Body of pancreas (tissue), 4 donors: ENCODE data around the gene COL6A2. TPM values are rescaled to one million over a fixed set of nuclear protein-coding genes. Genes with fewer than 3 reads are reported as not detected.
"Not testable (repeated sequence)": the region's sequence is repeated elsewhere in the genome, so short reads cannot be mapped to it uniquely, and the experiment has no call there.

ENCODE experiments used
- ATAC-seq: fragments of 150-250 bp; one replicate; pipeline ENCODE4 v1.9.1; 2016
- DNase-seq, 4 donors: peaks; one replicate each; pipeline ENCODE4 v3.0.0-alpha.2; 2019
- H3K27ac ChIP-seq, 4 donors: fragments of 200-600 bp; sonication (generic); 1 replicate in 3 of 4; 2 replicates in 1 of 4; pipeline versions ENCODE4 v1.5.1 to v1.6.1; 2016 to 2019; ENCODE audit warnings: mild to moderate bottlenecking in 1 of 4, mixed read lengths in 1 of 4, moderate library complexity in 1 of 4
- H3K27me3 ChIP-seq, 2 donors: fragments of 200-600 bp; sonication (generic); one replicate each; pipeline ENCODE4 v1.6.0; 2016; ENCODE audit warnings: mild to moderate bottlenecking in 1 of 2
- H3K36me3 ChIP-seq, 2 donors: fragments of 200-600 bp; sonication (generic); replicated peaks in 1 of 2; 2 replicates each; pipeline ENCODE4 v1.5.1; 2016; ENCODE audit warnings: low read depth in 2 of 2; ENCODE audit not compliant: insufficient read depth in 1 of 2
- H3K4me1 ChIP-seq: fragments of 200-600 bp; sonication (generic); one replicate; pipeline ENCODE4 v1.6.0; 2016
- H3K4me3 ChIP-seq, 2 donors: fragments of 200-600 bp; sonication (generic); 1 replicate in 1 of 2; 2 replicates in 1 of 2; pipeline ENCODE4 v1.5.1; 2016 to 2019
- H3K9me3 ChIP-seq, 3 donors: fragments of 200-600 bp; sonication (generic); 1 replicate in 2 of 3; 2 replicates in 1 of 3; pipeline ENCODE4 v1.5.1; 2016
- POLR2A ChIP-seq, 3 donors: fragments of 450-650 bp; IDR thresholded peaks; one replicate each; pipeline ENCODE4 v1.6.1; 2016; ENCODE audit warnings: antibody characterized with exemption in 3 of 3, mild to moderate bottlenecking in 2 of 3
- WGBS, 2 donors: methylation state at CpG; one replicate each; pipeline ENCODE4 v1.1.5; 2017; 5-methylcytosine and 5-hydroxymethylcytosine counted together
- intact Hi-C: fragments of 100-400 bp; cut with DNase I; formaldehyde crosslinking; loops from one replicate; pipeline ENCODE4 v1.15.1; 2023
- total RNA-seq, 2 donors: library from RNA; depleted of rRNA; stranded (reverse); fragments of >200 nt; gene quantifications; one replicate each; pipeline ENCODE4 v1.1.0, GENCODE V29; 2016
- TF ChIP-seq, protein P1 (sequence below), 7 experiments: fragments of 450-650 bp in 4 of 7; fragments of 200-600 bp in 3 of 7; sonication (generic) in 3 of 7; IDR thresholded peaks; one replicate each; pipeline ENCODE4 v1.5.1; 2016 to 2019; ENCODE audit warnings: antibody characterized with exemption in 7 of 7

The COL6A2 gene
- total RNA-seq, 2 donors from 2014 or later = 72.1 to 339 TPM

GRCh38 chr21:46147429-46147828 lies 49.5 kb downstream of the COL6A2 start:
- WGBS, 2 donors = 74 to 78% methylated on average over 9 to 12 of the region's 12 CpGs
- H3K27ac ChIP-seq, H3K4me1 ChIP-seq, H3K36me3 ChIP-seq, ATAC-seq, H3K4me3 ChIP-seq, intact Hi-C loops, H3K9me3 ChIP-seq, H3K27me3 ChIP-seq: not testable (repeated sequence)
- peak in 2 of 4 donors; percentile 22 to 55 for DNase-seq
- TF ChIP-seq, protein P1, sequence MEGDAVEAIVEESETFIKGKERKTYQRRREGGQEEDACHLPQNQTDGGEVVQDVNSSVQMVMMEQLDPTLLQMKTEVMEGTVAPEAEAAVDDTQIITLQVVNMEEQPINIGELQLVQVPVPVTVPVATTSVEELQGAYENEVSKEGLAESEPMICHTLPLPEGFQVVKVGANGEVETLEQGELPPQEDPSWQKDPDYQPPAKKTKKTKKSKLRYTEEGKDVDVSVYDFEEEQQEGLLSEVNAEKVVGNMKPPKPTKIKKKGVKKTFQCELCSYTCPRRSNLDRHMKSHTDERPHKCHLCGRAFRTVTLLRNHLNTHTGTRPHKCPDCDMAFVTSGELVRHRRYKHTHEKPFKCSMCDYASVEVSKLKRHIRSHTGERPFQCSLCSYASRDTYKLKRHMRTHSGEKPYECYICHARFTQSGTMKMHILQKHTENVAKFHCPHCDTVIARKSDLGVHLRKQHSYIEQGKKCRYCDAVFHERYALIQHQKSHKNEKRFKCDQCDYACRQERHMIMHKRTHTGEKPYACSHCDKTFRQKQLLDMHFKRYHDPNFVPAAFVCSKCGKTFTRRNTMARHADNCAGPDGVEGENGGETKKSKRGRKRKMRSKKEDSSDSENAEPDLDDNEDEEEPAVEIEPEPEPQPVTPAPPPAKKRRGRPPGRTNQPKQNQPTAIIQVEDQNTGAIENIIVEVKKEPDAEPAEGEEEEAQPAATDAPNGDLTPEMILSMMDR (IDR thresholded peaks at IDR 0.05) = peak in 4 of 7 experiments; percentile 5 to 31 (median 26)

DNA sequence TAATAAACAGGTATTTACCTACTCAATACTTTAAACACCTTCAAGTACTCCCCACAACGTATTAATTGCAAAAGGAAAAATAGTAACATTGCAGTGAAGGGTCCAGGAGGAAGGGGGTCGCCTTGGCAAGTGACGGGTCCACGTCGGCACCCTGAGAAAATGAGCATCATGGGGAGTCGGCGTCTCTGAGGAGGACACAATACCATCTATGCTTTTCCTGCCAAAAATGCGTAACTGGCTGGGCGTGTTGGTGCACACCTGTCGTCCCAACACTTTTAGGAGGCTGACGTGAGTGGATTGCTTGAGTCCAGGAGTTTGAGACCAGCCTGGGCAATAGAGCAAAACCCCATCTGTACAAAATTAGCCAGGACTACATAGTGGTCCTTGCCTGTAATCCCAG lies 50.2 kb downstream of the COL6A2 start:
- WGBS, 2 donors = 76 to 80% methylated on average over 11 of the region's 11 CpGs
- Histone ChIP-seq H3K27me3 (no peaks in the 10 kb centered on the region), H3K4me1 (peaks cover 12% of the 10 kb centered on the region), H3K9me3 (no peaks in the 10 kb centered on the region), H3K36me3 (no peaks in the 10 kb centered on the region), H3K27ac (no peak overlapping the region), H3K4me3 (no peak overlapping the region)
- intact Hi-C loops = no loop called here
- TF ChIP-seq POLR2A (IDR thresholded peaks at IDR 0.05) = no peak
- TF ChIP-seq, protein P1 (IDR thresholded peaks at IDR 0.05) = no peak
- no peak for ATAC-seq
- DNase-seq = no peak

- peak in 1 of 4 donors; percentile 3 for DNase-seq
- Histone ChIP-seq H3K4me3 (no peak overlapping the region), H3K36me3 (no peaks in the 10 kb centered on the region), H3K9me3 (no peaks in the 10 kb centered on the region), H3K27me3 (no peaks in the 10 kb centered on the region), H3K4me1 (peaks cover 14% of the 10 kb centered on the region), H3K27ac (no peak overlapping the region)
- 62 to 74% methylated on average over 21 to 22 of the region's 22 CpGs for WGBS, 2 donors
- no peak for ATAC-seq
- TF ChIP-seq POLR2A (IDR thresholded peaks at IDR 0.05) = no peak
- TF ChIP-seq, protein P1 (IDR thresholded peaks at IDR 0.05) = no peak
- intact Hi-C loops = no loop called here
Measured at GRCh38 chr21:46149205-46149901, 51.4 kb downstream of the COL6A2 start.

GRCh38 chr21:46150073-46150472 lies 52.2 kb downstream of the COL6A2 start:
- ATAC-seq = no peak
- peak in 2 of 4 donors; percentile 3 to 8 for DNase-seq
- Histone ChIP-seq H3K9me3 (no peaks in the 10 kb centered on the region), H3K27ac (no peak overlapping the region), H3K4me3 (no peak overlapping the region), H3K27me3 (no peaks in the 10 kb centered on the region), H3K4me1 (peaks cover 14% of the 10 kb centered on the region), H3K36me3 (no peaks in the 10 kb centered on the region)
- 72 to 80% methylated on average over 11 to 19 of the region's 19 CpGs for WGBS, 2 donors
- no peak for TF ChIP-seq POLR2A (IDR thresholded peaks at IDR 0.05)
- TF ChIP-seq, protein P1 (IDR thresholded peaks at IDR 0.05) = no peak
- intact Hi-C loops = no loop called here
